Endothelial cell of umbilical vein (primary cell): ENCODE measurements around the gene CEMP1. TPM values are rescaled to one million over a fixed set of nuclear protein-coding genes. Genes with fewer than 3 reads are reported as not detected.

Source experiments
- BruUV-seq: library from RNA; stranded (reverse); fragments of 400-500 nt; replicated peaks from 2 replicates; lab custom pipeline; 2021; lab: Mats Ljungman, UMichigan
- CTCF ChIA-PET: fragments of 300-600, 350-600 bp; sonication (Branson Sonifier 250); formaldehyde crosslinking; loops from one replicate; lab custom pipeline; 2021; ENCODE audit warnings: antibody characterized with exemption, inconsistent platforms; lab: Charles Lee
- POLR2A ChIA-PET: fragments of 300-600, 350-600 bp; sonication (Branson Sonifier 250); formaldehyde crosslinking; loops from one replicate; lab custom pipeline; 2021; ENCODE audit warnings: antibody characterized with exemption, inconsistent platforms; lab: Charles Lee
- DNase-seq: peaks from one replicate; pipeline ENCODE4 v3.0.0-alpha.2; 2011; ENCODE audit warnings: low read depth, low spot score
- FAIRE-seq: peaks from 2 replicates; lab custom pipeline; 2011; peaks lifted over from hg19 to GRCh38; lab: Jason Lieb, UNC
- H2AFZ ChIP-seq: 2 replicates; pipeline ENCODE4 v1.6.0; 2012; ENCODE audit warnings: low read depth, low read length, control low read depth, inconsistent platforms
- H3K27ac ChIP-seq: 2 replicates; pipeline ENCODE4 v1.5.1; 2011; ENCODE audit warnings: low read depth, mild to moderate bottlenecking, control low read depth, low read length, moderate library complexity; ENCODE audit not compliant: insufficient read depth
- H3K27me3 ChIP-seq, 2 experiments: 2 replicates each; pipeline versions ENCODE4 v1.6.0 to v1.6.1; 2011; ENCODE audit warnings: low read length in 2 of 2, mixed read lengths in 1 of 2; ENCODE audit not compliant: control insufficient read depth in 2 of 2, insufficient read depth in 2 of 2
- H3K36me3 ChIP-seq, 2 experiments: 2 replicates in 1 of 2; 3 replicates in 1 of 2; pipeline ENCODE4 v1.5.1; 2011; ENCODE audit warnings: low read length in 2 of 2, mild to moderate bottlenecking in 1 of 2, moderate library complexity in 1 of 2; ENCODE audit not compliant: control insufficient read depth in 2 of 2, insufficient read depth in 2 of 2; ENCODE audit errors: extremely low read depth in 1 of 2
- H3K4me1 ChIP-seq: 3 replicates; pipeline ENCODE4 v1.5.1; 2011; ENCODE audit warnings: mild to moderate bottlenecking, low read length; ENCODE audit not compliant: control insufficient read depth, insufficient read depth; ENCODE audit errors: extremely low read depth
- H3K4me2 ChIP-seq: 2 replicates; pipeline ENCODE4 v1.6.1; 2011; ENCODE audit warnings: low read length, control low read depth, mixed read lengths; ENCODE audit not compliant: insufficient read depth
- H3K4me3 ChIP-seq, 3 experiments: fragments of 200-600 bp in 1 of 3; sonication (generic), shearing (Covaris generic) in 1 of 3; replicated peaks in 1 of 3; 2 replicates each; pipeline ENCODE4 v1.5.1; 2011 to 2016; ENCODE audit warnings: control low read depth in 3 of 3, low read length in 3 of 3, mild to moderate bottlenecking in 2 of 3, inconsistent platforms in 1 of 3, low read depth in 1 of 3, moderate library complexity in 1 of 3; ENCODE audit not compliant: insufficient read depth in 1 of 3
- H3K79me2 ChIP-seq: 2 replicates; pipeline ENCODE4 v1.6.0; 2012; ENCODE audit warnings: low read length, inconsistent platforms; ENCODE audit not compliant: control insufficient read depth, insufficient read depth
- H3K9ac ChIP-seq: replicated peaks from 2 replicates; pipeline ENCODE3; 2011; ENCODE audit warnings: low read length, control low read depth; ENCODE audit not compliant: insufficient read depth; ENCODE audit errors: extremely low read depth
- H3K9me1 ChIP-seq: replicated peaks from 3 replicates; pipeline ENCODE4 v1.6.0; 2011; ENCODE audit warnings: mild to moderate bottlenecking, low read length; ENCODE audit not compliant: control insufficient read depth, insufficient read depth; ENCODE audit errors: extremely low read depth
- H3K9me3 ChIP-seq: replicated peaks from 2 replicates; pipeline ENCODE4 v1.5.1; 2012; ENCODE audit warnings: low read length, inconsistent platforms; ENCODE audit not compliant: control insufficient read depth, insufficient read depth
- H4K20me1 ChIP-seq: replicated peaks from 2 replicates; pipeline ENCODE3; 2011; ENCODE audit warnings: mild to moderate bottlenecking, low read length; ENCODE audit not compliant: control insufficient read depth, insufficient read depth; ENCODE audit errors: extremely low read depth
- JUN ChIP-seq: IDR thresholded peaks from 2 replicates; pipeline ENCODE4 v1.6.1; 2011; ENCODE audit warnings: borderline replicate concordance, low read depth; ENCODE audit not compliant: insufficient read length, insufficient read depth
- MAX ChIP-seq: IDR thresholded peaks from 2 replicates; pipeline ENCODE4 v1.6.1; 2011; ENCODE audit not compliant: insufficient read depth, insufficient read length
- dilution Hi-C: fragments of 300-500 bp; cut with MboI; formaldehyde crosslinking; loops from one replicate; pipeline ENCODE4 v1.15.0; 2019; ENCODE audit warnings: low sequenced_read_pairs; ENCODE audit not compliant: extremely low pct_ligation_motif_present
- intact Hi-C: fragments of 100-400 bp; cut with micrococcal nuclease; formaldehyde crosslinking; loops from one replicate; pipeline ENCODE4 v1.10.0; 2022
- polyA plus RNA-seq, 4 experiments: library from polyadenylated mRNA; depleted of rRNA in 3 of 4; stranded (reverse) in 3 of 4; unstranded in 1 of 4; fragments of >200 nt; gene quantifications; 2 replicates each; pipeline versions ENCODE4 v1.2.1 to v1.2.3, GENCODE V29; 2011 to 2012; ENCODE audit warnings: missing spikeins in 1 of 4
- total RNA-seq: library from RNA; stranded (reverse); gene quantifications from 2 replicates; pipeline ENCODE4 v1.2.3, GENCODE V29; 2021

The CEMP1 gene
- total and polyA plus RNA-seq, 2 donors (not counting 3 experiments of a cell fraction or from before 2014, with no cell fraction given): not detected

- Histone ChIP-seq H3K27me3 (no peaks in the 10 kb centered on the region), H3K4me1 (peaks cover 34% of the 10 kb centered on the region), H3K4me2 (no peak overlapping the region), H3K79me2 (peaks cover 64% of the 10 kb centered on the region), H3K9me3 (no peaks in the 10 kb centered on the region), H3K4me3 (no peak overlapping the region), H3K27ac (peak overlapping the region; percentile 38), H2AFZ (no peak overlapping the region), H4K20me1 (peaks cover 2% of the 10 kb centered on the region), H3K9ac (no peak overlapping the region), H3K36me3 (peaks cover 6 to 8% of the 10 kb centered on the region in 2 experiments), H3K9me1 (no peaks in the 10 kb centered on the region)
- FAIRE-seq (no peak), DNase-seq (no peak)
- dilution Hi-C loops (no loop called here), intact Hi-C loops (no loop called here)
- POLR2A ChIA-PET: no interaction called here
- TF ChIP-seq MAX (no peak), JUN (no peak)
- CTCF ChIA-PET: no interaction called here
- no TSS peak for BruUV-seq
Measured at GRCh38 chr16:2518823-2519710, 12.1 kb downstream of the CEMP1 start.

- FAIRE-seq (no peak), DNase-seq (no peak)
- H3K27ac ChIP-seq: no peak overlapping the region
- intact Hi-C loops: no loop called here
- no peak overlapping the region for H3K4me3 ChIP-seq
- peaks cover 66% of the 10 kb centered on the region for H3K79me2 ChIP-seq
- peaks cover 34% of the 10 kb centered on the region for H3K4me1 ChIP-seq
- ChIA-PET POLR2A (no interaction called here), CTCF (no interaction called here)
- no peak overlapping the region for H2AFZ ChIP-seq
- no peaks in the 10 kb centered on the region for H3K9me1 ChIP-seq
- H3K9ac ChIP-seq: no peak overlapping the region
- no peaks in the 10 kb centered on the region for H3K9me3 ChIP-seq
- BruUV-seq: no TSS peak
- no peaks in the 10 kb centered on the region for H3K27me3 ChIP-seq
- dilution Hi-C loops: no loop called here
- no peak for TF ChIP-seq MAX
- H3K36me3 ChIP-seq: peaks cover 0 to 2% of the 10 kb centered on the region in 2 experiments
- no peak overlapping the region for H3K4me2 ChIP-seq
- H4K20me1 ChIP-seq: peaks cover 2% of the 10 kb centered on the region
Measured at GRCh38 chr16:2517954-2518605, 13.1 kb downstream of the CEMP1 start.
